ENCODE measurements around the gene MYO10. TPM values are rescaled to one million over a fixed set of nuclear protein-coding genes. Genes with fewer than 3 reads are reported as not detected.

The MYO10 gene
- total RNA-seq, 1 experiment from 2014 or later = 89.8 TPM

GRCh38 chr5:16740066-16740810, 195.8 kb downstream of the MYO10 start:
- Mint-ChIP-seq H3K27ac (peak overlapping the region; percentile 98), H3K4me1 (peaks cover 75% of the 10 kb centered on the region), H3K4me3 (peak overlapping the region; percentile 83), H3K27me3 (ENCODE audit: low read depth) (no peaks in the 10 kb centered on the region), H3K9me3 (no peaks in the 10 kb centered on the region), H3K36me3 (no peaks in the 10 kb centered on the region)
- ATAC-seq (peak; percentile 3), DNase-seq (ENCODE audit: low spot score) (no peak)
- TF ChIP-seq CREB1 (CRISPR knock-in tag; IDR thresholded peaks at IDR 0.05) (no peak), ARID4B (CRISPR knock-in tag; IDR thresholded peaks at IDR 0.05; ENCODE audit: borderline replicate concordance) (no peak), NR1H2 (CRISPR knock-in tag; IDR thresholded peaks at IDR 0.05) (no peak), RELA (CRISPR knock-in tag; IDR thresholded peaks at IDR 0.05; ENCODE audit: borderline replicate concordance) (no peak), NFE2L1 (CRISPR knock-in tag; IDR thresholded peaks at IDR 0.05) (no peak), PREB (CRISPR knock-in tag; IDR thresholded peaks at IDR 0.05; ENCODE audit: borderline replicate concordance) (no peak), NR3C1 (CRISPR knock-in tag; conservative IDR thresholded peaks at IDR 0.05; ENCODE audit: low read depth) (no peak), FOXP1 (CRISPR knock-in tag; IDR thresholded peaks at IDR 0.05; ENCODE audit: borderline replicate concordance) (no peak), E2F4 (CRISPR knock-in tag; IDR thresholded peaks at IDR 0.05; ENCODE audit: borderline replicate concordance, low read depth) (no peak), ZNF121 (CRISPR knock-in tag; IDR thresholded peaks at IDR 0.05) (no peak), PRRX2 (CRISPR knock-in tag; IDR thresholded peaks at IDR 0.05) (no peak), RORB (CRISPR knock-in tag; IDR thresholded peaks at IDR 0.05) (no peak), ZNF423 (CRISPR knock-in tag; IDR thresholded peaks at IDR 0.05) (no peak)
- TF ChIP-seq, protein P1, sequence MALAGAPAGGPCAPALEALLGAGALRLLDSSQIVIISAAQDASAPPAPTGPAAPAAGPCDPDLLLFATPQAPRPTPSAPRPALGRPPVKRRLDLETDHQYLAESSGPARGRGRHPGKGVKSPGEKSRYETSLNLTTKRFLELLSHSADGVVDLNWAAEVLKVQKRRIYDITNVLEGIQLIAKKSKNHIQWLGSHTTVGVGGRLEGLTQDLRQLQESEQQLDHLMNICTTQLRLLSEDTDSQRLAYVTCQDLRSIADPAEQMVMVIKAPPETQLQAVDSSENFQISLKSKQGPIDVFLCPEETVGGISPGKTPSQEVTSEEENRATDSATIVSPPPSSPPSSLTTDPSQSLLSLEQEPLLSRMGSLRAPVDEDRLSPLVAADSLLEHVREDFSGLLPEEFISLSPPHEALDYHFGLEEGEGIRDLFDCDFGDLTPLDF (CRISPR knock-in tag; IDR thresholded peaks at IDR 0.05) = no peak
- TF ChIP-seq, protein P2, sequence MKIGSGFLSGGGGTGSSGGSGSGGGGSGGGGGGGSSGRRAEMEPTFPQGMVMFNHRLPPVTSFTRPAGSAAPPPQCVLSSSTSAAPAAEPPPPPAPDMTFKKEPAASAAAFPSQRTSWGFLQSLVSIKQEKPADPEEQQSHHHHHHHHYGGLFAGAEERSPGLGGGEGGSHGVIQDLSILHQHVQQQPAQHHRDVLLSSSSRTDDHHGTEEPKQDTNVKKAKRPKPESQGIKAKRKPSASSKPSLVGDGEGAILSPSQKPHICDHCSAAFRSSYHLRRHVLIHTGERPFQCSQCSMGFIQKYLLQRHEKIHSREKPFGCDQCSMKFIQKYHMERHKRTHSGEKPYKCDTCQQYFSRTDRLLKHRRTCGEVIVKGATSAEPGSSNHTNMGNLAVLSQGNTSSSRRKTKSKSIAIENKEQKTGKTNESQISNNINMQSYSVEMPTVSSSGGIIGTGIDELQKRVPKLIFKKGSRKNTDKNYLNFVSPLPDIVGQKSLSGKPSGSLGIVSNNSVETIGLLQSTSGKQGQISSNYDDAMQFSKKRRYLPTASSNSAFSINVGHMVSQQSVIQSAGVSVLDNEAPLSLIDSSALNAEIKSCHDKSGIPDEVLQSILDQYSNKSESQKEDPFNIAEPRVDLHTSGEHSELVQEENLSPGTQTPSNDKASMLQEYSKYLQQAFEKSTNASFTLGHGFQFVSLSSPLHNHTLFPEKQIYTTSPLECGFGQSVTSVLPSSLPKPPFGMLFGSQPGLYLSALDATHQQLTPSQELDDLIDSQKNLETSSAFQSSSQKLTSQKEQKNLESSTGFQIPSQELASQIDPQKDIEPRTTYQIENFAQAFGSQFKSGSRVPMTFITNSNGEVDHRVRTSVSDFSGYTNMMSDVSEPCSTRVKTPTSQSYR (CRISPR knock-in tag; IDR thresholded peaks at IDR 0.05) = no peak
- POLR2A ChIA-PET = interaction anchor here (1.3 to 1.4 kb wide), 2 partner anchors 36 to 46 kb away, joined by 6 to 8 read pairs; no protein-coding TSS in a partner anchor
- CTCF ChIA-PET = no interaction called here
